ENCODE results near the gene FADS3.

GRCh38 chr11:61892085-61892370, 683 bp upstream of the FADS3 start:
- no peak for TF ChIP-seq POLR2AphosphoS5 (IDR thresholded peaks at IDR 0.05)
- no peak for TF ChIP-seq POLR2A (IDR thresholded peaks at IDR 0.05)
- no peak for TF ChIP-seq CTCF (IDR thresholded peaks at IDR 0.05)

Measured in breast epithelium (tissue), 3 donors.